HG03025 (cell line): Measurements from ENCODE around the gene REXO1.
A peak's percentile ranks its signal among the peaks of the same experiment; 100 is the strongest.
"Not testable (repeated sequence)": the region's sequence is repeated elsewhere in the genome, so short reads cannot be mapped to it uniquely, and the experiment has no call there.

Experiments used
- ATAC-seq: cut with Tn5 transposase; IDR thresholded peaks from one replicate; pipeline ENCODE4 v1.9.1; 2021; ENCODE audit warnings: mild to moderate bottlenecking, moderate library complexity; ENCODE audit not compliant: unreplicated experiment, low FRiP score

REXO1 gene

GRCh38 chr19:1848399-1849131, at the start of gene REXO1:
Gene REXO1, minus strand, starts transcription at chr19:1848483. Its CDS starts 125 bp downstream, at chr19:1848358.
- peak; percentile 51 for ATAC-seq

- no peak for ATAC-seq
These were observed 48.2 kb upstream of the REXO1 start for GRCh38 chr19:1896508-1896907.

GRCh38 chr19:1893791-1894190, 45.5 kb upstream of the REXO1 start:
- ATAC-seq: no peak

GRCh38 chr19:1889907-1890306, 41.6 kb upstream of the REXO1 start:
- no peak for ATAC-seq

GRCh38 chr19:1888385-1888784, 40.1 kb upstream of the REXO1 start:
- ATAC-seq: no peak

GRCh38 chr19:1886360-1886759, 38.1 kb upstream of the REXO1 start:
- not testable (repeated sequence) for ATAC-seq

GRCh38 chr19:1885398-1886119, 37.3 kb upstream of the REXO1 start, which contains the start of gene ABHD17A:
Gene ABHD17A, minus strand, starts transcription at chr19:1885496. Its CDS starts 3,930 bp downstream, at chr19:1881566.
- ATAC-seq: peak; percentile 51

- ATAC-seq: peak; percentile 23
These were observed 36.5 kb upstream of the REXO1 start for GRCh38 chr19:1884719-1885334.

GRCh38 chr19:1884291-1884718, 36.0 kb upstream of the REXO1 start:
- ATAC-seq: no peak

- ATAC-seq: no peak
These were observed 35.5 kb upstream of the REXO1 start for GRCh38 chr19:1883784-1884183.

GRCh38 chr19:1882786-1883692, 34.8 kb upstream of the REXO1 start:
- ATAC-seq: no peak

- ATAC-seq: no peak
These were observed 34.0 kb upstream of the REXO1 start for GRCh38 chr19:1882089-1882785.

- ATAC-seq: not testable (repeated sequence)
These were observed 33.3 kb upstream of the REXO1 start for GRCh38 chr19:1881393-1882088.

GRCh38 chr19:1880611-1881392, 32.5 kb upstream of the REXO1 start:
- ATAC-seq: no peak

- not testable (repeated sequence) for ATAC-seq
These were observed 31.7 kb upstream of the REXO1 start for GRCh38 chr19:1879982-1880381.

GRCh38 chr19:1878583-1878982, 30.3 kb upstream of the REXO1 start:
- not testable (repeated sequence) for ATAC-seq

- ATAC-seq: not testable (repeated sequence)
These were observed 29.0 kb upstream of the REXO1 start for GRCh38 chr19:1877280-1877660.
